Epithelial cell of proximal tubule (primary cell): ENCODE measurements around the gene CIRBP. TPM values are rescaled to one million over a fixed set of nuclear protein-coding genes. Genes with fewer than 3 reads are reported as not detected.
A peak's percentile ranks its signal among the peaks of the same experiment; 100 is the strongest.

Source experiments
- DNase-seq: peaks from one replicate; pipeline ENCODE4 v3.0.0-alpha.2; 2011; ENCODE audit warnings: low read depth
- H3K4me3 ChIP-seq: 2 replicates; pipeline ENCODE4 v1.5.1; 2011; ENCODE audit warnings: low read depth, mild to moderate bottlenecking, low read length
- CTCF ChIP-seq: conservative IDR thresholded peaks from 2 replicates; pipeline ENCODE4 v1.5.1; 2012; ENCODE audit warnings: low read depth, mild to moderate bottlenecking, low read length
- total RNA-seq: library from RNA; depleted of rRNA; stranded (reverse); fragments of >200 nt; gene quantifications from 2 replicates; pipeline ENCODE4 v1.2.3, GENCODE V29; 2015

CIRBP gene
- total RNA-seq, 1 donor from 2014 or later, result 317 TPM

- DNase-seq, result no peak
- no peak for TF ChIP-seq CTCF
- peak overlapping the region; percentile 23 for H3K4me3 ChIP-seq
These were observed 9.0 kb upstream of the CIRBP start for GRCh38 chr19:1259876-1260748.

- H3K4me3 ChIP-seq, result peak overlapping the region; percentile 90
- DNase-seq, result no peak
- no peak for TF ChIP-seq CTCF
These were observed 8.2 kb upstream of the CIRBP start for GRCh38 chr19:1260749-1261537.

GRCh38 chr19:1261538-1261797 is 7.7 kb upstream of the CIRBP start:
- TF ChIP-seq CTCF, result peak; percentile 20
- no peak for DNase-seq
- H3K4me3 ChIP-seq, result peak overlapping the region; percentile 90

- peak overlapping the region; percentile 90 for H3K4me3 ChIP-seq
- DNase-seq, result no peak
- no peak for TF ChIP-seq CTCF
These were observed 7.1 kb upstream of the CIRBP start for GRCh38 chr19:1261798-1262622.

GRCh38 chr19:1262623-1263123 is 6.5 kb upstream of the CIRBP start:
- TF ChIP-seq CTCF, result no peak
- no peak for DNase-seq

GRCh38 chr19:1263188-1263587 is 5.9 kb upstream of the CIRBP start:
- DNase-seq, result no peak
- no peak overlapping the region for H3K4me3 ChIP-seq
- TF ChIP-seq CTCF, result no peak

More at GRCh38 chr19:1262623-1263123, 6.5 kb upstream of the CIRBP start:
- H3K4me3 ChIP-seq, result peak overlapping the region; percentile 90
